Stimulated activated CD8-positive, alpha-beta memory T cell treated with anti-CD3 and anti-CD28 coated beads, Interleukin-7, amount 100 ng/mL, for 48 hours (primary cell): ENCODE measurements around the gene FCF1.
A peak's percentile ranks its signal among the peaks of the same experiment; 100 is the strongest.

Experiments used
- DNase-seq, 2 donors: peaks; one replicate each; pipeline ENCODE4 v3.0.0-alpha.2; 2020; ENCODE audit warnings: low read depth in 1 of 2; ENCODE audit errors: extremely low read depth in 1 of 2

FCF1 gene, protein sequence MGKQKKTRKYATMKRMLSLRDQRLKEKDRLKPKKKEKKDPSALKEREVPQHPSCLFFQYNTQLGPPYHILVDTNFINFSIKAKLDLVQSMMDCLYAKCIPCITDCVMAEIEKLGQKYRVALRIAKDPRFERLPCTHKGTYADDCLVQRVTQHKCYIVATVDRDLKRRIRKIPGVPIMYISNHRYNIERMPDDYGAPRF

DNA sequence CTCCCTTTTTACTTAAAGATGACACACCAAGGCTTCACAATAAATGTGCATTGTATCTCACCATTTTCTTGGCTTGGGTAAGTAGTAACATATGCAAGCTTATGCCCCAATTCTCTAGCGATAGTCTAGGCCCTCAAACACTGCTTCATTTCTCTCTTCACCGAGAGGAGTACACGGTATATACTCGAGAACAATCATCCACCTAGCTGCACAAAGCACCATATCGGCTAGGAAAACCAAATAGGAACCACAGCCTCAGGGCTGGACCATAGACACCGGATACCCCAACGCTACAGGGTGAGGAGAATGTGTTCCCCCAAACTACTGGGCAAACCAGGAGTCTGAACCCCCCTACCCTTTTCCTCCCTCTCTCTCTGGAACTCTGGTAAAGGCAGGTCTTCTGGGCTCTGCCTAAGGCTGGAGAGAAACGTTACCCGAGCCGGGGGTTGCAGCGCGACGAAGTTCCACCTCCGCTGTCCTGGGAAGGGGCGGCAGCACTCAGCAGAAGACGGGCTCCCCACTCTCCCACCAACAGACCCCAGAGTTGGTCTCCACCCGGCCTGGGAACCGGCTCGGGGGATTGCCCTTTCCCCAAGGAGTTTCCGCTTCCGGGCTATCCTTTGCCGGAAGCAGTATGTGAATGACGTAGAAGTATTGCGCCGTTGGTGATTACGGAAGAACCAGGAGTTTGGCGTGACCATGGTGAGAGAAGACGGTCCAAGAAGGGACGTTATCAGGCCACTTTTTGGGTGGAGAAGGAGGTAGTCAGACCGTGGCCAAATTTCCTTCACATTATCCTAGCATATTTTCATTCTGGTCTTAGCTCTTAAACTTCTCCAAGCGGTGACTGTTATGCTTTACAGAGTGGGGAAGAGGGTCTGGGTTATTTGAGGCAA is at the start of gene FCF1, which contains the start of gene AREL1:
Gene FCF1, plus strand, starts transcription at position 646 of the 896 bp plus-strand sequence. Its CDS starts 54 bp downstream, at position 700.
Gene AREL1, minus strand, starts transcription at position 582 of the 896 bp plus-strand sequence. CDS start 27,465 bp downstream, outside the sequence.
- peak; percentile 52 to 79 for DNase-seq

DNA sequence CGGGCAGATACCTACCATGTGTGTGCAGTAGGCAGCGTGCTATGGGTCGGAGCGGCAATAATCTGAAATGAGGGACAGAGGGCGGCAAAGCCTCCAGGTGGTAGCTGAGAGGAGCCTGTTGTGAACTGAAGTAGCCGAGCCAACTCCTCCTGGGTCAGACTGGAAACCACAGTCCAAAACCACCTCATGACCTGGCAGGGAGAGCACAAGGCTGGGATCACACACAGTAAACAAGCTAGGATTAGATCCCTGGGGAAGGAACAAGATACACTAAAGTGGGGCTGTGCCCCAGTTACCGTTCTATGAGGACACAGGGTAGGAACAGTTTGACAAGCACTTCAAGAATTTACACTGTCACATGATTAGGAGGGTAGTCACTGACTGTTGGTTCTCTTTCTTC is 49.1 kb upstream of the FCF1 start:
- DNase-seq, result no peak

DNA sequence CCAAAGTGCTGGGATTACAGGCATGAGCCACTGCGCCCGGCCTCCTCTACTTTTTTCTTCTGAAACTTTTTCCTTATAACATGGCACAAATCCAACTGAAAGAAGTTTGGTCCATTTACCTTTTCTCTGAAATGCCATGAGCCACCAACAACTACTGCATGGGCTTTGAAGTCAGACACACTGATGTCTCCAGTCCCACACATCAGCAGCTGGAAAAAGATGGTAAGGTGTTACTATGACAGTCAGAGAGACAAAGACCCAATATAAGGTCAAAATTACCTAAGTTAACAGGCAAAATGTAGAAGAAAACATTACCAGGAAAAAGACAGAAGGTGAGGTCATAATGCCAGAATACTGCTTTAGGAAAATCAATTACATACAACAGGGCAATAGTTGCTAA is 48.2 kb upstream of the FCF1 start:
- no peak for DNase-seq

DNA sequence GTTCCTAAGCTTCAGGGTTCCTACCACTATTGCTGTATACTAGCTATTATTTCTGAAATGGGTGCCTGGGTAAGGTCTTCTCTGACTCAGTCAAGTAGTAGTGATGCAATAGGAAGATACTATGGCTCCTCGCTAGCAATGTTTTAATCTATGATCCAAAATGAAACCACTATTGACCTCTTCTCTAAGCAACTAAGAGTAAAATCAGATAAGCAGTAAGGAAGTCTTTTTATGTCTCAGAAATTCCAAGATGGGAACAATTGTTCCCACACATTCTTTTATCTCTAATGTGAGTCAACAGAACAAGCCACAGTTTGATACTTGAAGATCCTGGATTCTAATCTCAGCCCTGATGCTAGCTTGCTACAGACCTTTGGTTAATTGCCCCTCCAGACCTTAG is 45.2 kb upstream of the FCF1 start:
- no peak for DNase-seq

DNA sequence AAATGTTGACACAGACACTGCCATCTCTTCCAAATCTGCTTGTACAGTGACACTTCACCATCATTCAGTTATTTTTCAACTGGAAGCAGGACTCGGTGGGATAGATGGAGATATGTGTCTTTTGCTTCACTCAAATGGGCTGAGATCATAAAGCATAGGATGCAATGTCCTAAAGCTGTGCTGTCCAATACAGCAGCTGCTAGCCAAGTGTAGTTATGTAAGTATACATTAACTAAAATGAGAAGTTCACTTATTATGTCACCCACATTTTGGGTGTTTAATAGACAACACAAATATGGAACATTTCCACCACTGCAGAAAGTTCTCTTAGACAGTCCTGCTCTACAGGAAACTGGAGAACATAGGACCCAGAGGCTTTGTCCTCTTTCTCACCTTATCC is 43.7 kb upstream of the FCF1 start:
- DNase-seq, result no peak

DNA sequence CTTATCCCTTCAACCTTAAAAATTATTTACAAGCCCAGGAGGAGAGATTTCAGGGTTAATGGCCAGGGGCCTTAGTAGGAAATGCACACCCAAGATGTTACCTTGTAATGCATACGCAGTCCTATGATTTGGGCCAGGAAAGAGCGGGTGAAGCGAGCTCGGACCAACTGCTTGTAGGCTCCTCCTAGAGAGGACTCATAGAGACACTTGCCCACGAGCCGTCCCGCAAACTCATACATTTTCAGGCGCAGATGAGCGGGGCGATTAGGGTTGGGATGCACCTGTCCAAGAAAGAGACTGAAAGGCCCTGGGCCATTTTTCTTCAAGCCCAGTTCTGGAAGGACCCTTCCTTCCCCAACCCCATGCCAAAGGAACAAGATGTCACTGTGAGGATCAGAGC is 43.1 kb upstream of the FCF1 start:
- DNase-seq, result no peak

DNA sequence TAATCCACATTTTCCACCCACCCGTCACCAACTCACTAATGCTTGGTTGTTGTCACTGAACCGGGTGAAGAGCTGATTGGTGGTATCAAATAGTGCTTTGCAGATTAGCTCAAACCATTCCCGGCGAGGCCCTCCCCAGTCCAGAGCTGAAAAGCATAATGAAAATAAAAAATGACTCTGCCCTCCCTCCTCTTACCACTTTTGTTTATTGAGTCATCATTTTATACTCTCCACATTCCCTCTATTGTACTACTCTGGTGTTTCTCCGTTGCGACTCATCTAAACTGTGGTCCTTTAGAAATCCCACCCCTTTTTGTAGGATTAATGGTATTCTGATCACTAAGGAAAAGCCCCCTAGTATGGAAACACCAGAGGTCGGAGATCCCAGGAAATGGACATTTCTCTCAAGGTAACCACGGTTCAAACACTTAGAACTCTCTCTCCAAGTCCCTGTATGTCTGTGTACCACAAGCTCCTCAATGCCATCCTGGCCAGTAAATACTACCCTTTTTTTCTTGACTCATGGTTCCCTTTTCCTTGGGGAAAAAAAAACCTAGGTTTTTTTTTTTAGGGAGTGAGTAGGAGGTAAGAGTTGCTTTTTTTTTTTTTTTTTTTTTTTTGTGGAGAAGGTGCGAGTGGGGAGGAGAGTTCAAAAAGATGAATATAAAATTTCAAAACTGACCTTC is 42.1 kb upstream of the FCF1 start:
- no peak for DNase-seq

DNA sequence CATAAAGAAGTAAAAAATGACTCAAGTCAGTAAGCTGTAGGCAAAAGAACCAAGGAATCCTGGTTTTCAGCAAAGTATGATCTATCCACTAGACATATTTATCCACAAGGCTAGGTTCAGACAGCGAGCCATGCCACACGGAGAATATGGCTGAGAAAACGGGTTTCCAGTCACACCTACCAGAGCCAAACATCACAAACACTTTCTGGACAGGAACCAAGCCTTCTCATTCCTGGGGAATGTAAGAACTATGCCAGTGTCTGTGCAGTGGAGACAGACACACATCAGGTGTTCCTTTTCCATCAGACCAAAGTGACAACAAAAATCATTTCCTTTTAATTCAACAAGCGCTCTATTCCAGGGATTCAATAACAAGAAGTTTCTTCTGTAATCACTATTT is 41.2 kb upstream of the FCF1 start:
- DNase-seq, result no peak

DNA sequence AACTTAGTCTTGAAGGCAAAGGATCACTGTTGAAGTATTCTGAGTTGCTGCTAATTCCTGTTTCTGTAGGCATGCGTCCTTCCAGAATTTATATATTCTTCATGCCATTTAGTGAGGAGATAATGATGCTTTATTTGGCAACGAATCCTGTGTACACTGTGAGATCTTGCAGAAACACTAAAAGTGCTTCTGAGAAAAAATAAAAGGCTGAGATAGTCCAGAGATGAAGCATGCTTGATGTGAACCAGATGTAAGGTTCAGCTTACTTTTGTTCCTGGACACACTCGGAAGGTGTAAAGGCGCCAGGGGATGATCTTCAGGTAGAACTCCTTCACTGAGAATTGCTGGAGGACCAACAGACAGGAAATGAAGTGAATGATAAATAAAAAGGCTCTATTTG is 39.2 kb upstream of the FCF1 start:
- no peak for DNase-seq

DNA sequence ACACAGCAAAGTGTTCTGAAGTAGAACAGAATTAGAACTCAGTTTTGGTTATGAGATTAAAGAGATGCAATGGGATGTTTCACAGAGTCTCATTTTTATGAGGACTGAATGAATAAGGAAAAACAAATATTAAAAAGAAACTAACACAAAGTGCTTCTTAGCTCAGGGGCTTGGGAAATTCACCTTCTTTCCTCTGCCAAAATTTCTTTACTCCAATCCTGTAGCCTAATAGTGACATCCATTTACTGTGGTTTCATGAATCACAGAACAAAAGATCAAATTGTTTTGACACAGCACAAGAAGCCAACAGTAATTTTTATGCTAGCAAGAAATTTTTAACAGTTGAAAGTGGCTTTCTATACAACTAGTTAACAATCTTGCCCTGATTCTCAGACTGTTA is 37.7 kb upstream of the FCF1 start:
- DNase-seq, result no peak

DNA sequence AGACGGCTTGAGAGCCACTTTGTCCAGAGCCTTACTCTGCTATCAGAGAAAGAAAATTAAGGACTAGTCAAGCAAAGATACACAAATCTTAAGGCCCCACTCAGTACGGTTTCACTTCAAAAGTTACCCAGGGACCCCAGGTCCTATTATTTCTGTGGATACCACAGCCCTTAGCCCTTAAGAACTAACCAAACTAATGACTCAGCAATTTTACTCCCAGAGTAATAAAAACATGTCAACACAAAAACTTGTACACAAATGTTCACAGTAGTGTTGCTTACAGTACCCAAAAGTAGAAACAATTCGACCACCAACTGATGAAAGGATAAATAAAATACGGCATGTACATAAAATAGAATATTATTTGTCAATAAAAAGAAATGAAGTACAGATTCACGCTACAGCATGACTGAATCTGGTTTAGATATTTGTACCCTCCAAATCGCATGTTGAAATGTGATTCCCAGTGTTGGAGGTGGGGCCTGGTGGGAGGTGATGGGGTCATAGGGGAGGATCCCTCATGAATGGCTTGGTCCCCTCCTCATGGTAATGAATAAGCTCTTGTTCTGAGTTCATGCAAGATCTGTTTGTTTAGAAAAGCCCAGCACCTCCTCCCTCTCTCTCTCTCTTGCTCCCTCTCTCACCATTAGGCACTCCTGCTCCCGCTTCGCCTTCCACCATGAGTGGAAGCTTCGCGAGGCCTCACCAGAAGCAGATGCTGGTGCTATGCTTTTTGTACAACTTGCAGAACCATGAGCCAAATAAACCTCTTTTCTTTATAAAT is 30.6 kb upstream of the FCF1 start:
- no peak for DNase-seq

DNA sequence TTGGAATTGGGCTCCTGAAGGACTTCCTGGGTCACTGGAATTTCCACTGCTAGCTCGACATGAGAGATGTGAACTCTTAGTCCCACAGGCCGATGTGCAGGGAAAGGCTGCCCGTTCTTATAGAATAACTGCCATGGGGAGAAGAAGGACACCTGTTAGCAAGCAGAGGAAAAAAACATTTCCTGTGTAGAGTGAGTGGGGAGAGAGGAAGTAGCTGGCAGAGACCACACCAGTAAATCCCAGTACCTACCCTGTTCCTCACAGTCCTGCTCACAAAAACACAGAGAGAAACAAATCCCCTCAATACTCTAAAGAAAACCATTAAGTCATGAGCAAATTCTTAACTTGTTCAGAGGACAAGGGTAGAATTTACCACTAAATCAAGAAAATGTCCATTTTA is 29.5 kb upstream of the FCF1 start:
- DNase-seq, result no peak

DNA sequence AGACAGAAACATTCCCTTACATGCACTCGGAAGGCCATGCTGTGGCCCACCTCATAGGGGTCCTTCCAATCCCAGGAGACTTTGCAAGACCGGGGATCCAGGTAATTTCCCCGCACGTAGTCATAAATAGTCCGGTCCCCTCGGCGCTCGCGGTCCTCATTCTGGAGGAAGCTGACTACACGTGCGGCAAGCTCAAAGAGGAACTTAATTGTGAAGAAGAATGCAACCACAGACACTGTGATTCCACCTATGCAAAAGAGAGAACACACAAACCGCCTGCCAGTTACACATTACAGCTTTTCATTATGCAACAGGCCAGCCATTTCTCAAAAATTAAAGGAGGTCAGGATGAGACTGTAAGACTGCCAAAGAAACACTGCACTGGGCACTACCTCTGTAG is 28.5 kb upstream of the FCF1 start:
- DNase-seq, result no peak

DNA sequence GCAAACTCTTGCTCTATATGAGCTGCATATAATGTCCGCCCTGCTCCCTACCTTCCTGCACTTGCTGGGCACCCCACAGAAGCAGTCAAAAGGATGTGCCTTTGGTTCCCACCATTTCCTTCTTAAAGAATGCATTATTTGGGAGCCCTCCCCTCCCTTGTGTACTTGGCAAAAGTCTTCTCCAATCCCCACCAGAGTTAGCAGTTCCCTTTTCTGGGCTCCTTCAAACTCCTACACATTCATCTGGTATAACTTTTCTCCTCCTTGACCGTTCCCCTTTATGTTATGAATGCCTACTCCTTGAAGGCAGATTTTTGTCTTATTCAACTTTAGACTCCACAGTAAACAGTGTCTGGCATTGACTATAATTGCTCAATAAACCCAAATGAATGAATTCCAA is 27.9 kb upstream of the FCF1 start:
- DNase-seq, result no peak

DNA sequence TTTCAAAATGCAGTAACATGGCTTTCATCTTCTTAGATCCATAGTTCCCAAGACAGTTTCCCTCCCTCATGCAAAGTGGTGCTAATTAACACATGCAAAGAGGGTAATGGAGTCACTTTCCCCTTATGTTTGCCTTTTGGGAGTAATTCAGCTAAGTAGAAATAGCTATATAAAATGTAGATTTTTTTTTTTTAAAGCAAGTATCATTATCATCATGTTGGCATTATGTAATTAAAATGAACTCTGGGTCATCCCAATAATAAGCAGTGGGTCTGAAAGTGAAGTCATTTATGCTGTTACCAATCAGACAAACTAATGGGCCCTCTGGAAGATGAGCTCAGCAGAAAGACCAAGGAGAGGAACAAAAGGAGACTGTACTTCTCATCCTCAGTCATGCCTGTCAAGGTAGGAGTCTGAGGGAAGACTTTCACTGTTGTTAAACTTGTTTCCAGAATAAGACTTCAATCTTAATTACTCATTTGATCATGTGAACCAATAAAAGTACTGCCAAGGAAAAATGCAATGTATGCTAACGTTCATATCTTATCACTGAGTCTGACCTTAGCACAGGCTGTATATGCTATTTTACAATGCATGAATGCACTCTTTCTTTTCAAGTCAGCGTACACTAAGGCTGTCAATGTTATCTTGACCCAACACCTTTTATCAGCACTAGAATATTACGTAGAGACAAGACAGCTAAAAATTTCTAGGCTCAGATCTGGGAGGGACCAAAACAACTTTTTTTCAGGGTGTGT is 26.8 kb upstream of the FCF1 start:
- no peak for DNase-seq

DNA sequence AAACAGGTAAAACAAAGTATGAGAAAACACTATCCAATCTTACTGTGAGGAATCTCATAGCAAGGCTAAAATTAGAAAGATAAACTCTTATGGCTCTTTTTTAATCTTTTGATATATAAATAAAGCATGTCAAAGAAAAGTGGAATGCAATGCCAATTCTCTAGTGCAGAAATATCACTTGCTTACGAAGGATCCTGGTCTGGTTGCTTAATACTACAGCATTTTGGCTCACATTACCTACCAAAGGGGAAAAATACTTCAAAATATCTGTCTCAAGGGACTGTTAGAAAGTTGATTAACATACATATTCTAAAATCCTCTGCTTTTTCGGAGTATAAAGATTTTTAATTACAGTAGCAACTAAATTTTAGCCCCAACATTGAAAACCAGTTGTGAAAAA is 21.5 kb upstream of the FCF1 start:
- no peak for DNase-seq

DNA sequence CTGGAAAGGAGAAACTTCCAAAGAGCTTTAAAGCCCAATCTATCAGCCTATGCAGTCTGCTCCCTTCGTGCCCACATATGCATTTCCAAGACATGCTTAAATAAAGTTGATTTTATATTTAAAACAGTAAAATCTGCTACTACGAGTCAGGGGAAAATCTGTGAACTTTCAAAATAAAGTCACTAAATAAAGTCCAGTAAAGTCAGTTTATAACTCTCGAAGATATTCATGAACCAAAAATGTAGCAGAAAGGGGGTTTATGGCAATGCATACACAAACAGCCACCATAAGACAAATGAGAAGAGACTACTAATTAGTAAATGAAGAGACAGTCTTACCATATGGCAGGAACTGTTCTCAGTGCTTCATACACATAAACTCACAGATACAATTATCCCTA is 19.8 kb upstream of the FCF1 start:
- no peak for DNase-seq

DNA sequence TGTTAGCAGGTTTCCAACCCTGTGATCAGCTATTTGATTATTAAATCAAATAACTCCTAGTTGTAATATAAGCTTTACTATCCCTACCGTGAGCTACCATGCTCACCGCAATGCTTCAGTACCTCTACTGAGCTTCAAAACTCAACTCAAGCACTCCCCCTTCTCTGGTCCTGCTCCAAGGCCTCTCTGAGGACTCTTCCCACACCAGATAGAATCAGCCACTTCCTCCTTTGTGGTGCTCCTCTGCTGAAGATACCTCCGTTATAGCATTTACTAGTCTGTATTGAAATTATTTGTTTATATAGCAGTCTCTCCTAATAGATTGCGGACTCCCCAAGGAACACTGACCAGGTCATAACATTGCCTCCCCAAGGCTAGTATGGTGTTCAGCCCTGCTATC is 17.5 kb upstream of the FCF1 start:
- DNase-seq, result no peak

DNA sequence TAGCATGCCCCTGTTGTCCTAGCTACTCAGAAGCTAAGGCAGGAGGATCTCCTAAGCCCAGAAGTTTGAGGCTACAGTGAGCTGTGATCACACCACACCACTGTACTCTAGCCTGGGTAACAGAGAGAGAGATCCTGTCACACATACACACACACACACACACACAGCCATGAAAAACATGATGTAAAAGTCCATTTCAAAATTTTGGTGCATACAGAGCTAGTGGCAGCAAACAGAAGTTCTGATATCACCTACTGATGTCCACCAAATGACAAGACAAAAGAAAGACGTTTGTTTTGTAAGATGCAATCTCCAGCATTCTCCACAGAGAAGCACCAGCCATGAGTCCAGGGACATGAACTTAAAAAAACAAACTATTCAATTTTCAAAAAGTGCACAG is 15.9 kb upstream of the FCF1 start:
- no peak for DNase-seq

DNA sequence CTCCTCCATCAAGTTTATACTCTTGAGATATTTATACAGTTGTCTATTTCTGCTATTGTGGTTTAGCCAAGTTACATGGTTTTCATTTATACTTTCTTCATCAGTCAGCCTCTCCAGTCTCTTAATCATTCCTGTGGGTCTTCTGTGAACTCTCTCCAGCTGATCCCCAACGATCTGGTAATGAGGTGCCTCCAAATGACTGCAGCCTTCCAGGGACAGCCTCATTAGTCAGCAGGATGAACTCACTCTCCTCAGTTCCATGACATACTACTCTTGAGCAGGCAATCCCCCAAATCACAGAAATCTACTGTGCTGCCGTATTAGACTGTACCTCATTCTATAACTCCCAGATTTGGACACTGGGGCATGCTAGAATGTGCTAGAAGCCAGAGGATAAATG is 15.4 kb upstream of the FCF1 start:
- DNase-seq, result no peak
